Transverse colon (tissue), 4 donors: ENCODE data around the gene COPA. TPM values are rescaled to one million over a fixed set of nuclear protein-coding genes. Genes with fewer than 3 reads are reported as not detected.

Experiments used
- DNase-seq: peaks from one replicate; pipeline ENCODE4 v3.0.0-alpha.2; 2019
- H3K27ac ChIP-seq, 4 donors: fragments of 200-600 bp; sonication (generic); 2 replicates each; pipeline ENCODE4 v1.5.1; 2016 to 2018; ENCODE audit warnings: inconsistent platforms in 4 of 4
- H3K27me3 ChIP-seq: fragments of 200-600 bp; sonication (generic); 2 replicates; pipeline ENCODE4 v1.5.1; 2017; ENCODE audit warnings: inconsistent platforms
- H3K36me3 ChIP-seq, 4 donors: fragments of 200-600 bp; sonication (generic); 2 replicates each; pipeline ENCODE4 v1.5.1; 2017 to 2019; ENCODE audit warnings: inconsistent platforms in 4 of 4
- H3K4me1 ChIP-seq, 4 donors: fragments of 200-600 bp; sonication (generic); 2 replicates each; pipeline ENCODE4 v1.5.1; 2017 to 2020; ENCODE audit warnings: inconsistent platforms in 4 of 4
- H3K4me3 ChIP-seq, 4 donors: fragments of 200-600 bp; sonication (generic); 1 replicate in 1 of 4; 2 replicates in 3 of 4; pipeline versions ENCODE4 v1.5.1 to v1.6.1; 2017 to 2019; ENCODE audit warnings: inconsistent platforms in 4 of 4
- H3K9me3 ChIP-seq, 2 donors: fragments of 200-600 bp; sonication (generic); 2 replicates each; pipeline ENCODE4 v1.5.1; 2017 to 2019; ENCODE audit warnings: inconsistent platforms in 2 of 2
- EP300 ChIP-seq: sonication (generic); formaldehyde crosslinking; IDR thresholded peaks from one replicate; pipeline ENCODE4 v1.6.1; 2017; ENCODE audit warnings: antibody characterized with exemption, low read depth
- POLR2A ChIP-seq: fragments of 450-650 bp; IDR thresholded peaks from one replicate; pipeline ENCODE4 v1.6.1; 2016; ENCODE audit warnings: antibody characterized with exemption, mild to moderate bottlenecking, moderate library complexity
- POLR2AphosphoS5 ChIP-seq, 3 donors: sonication (generic); formaldehyde crosslinking; IDR thresholded peaks; one replicate each; pipeline ENCODE4 v1.6.1; 2016; ENCODE audit warnings: antibody characterized with exemption in 3 of 3
- WGBS, 2 donors: methylation state at CpG; one replicate each; pipeline ENCODE4 v1.1.5; 2018; ENCODE audit warnings: low coverage in 1 of 2; 5-methylcytosine and 5-hydroxymethylcytosine counted together
- in situ Hi-C, 4 donors: fragments of 200-750 bp; cut with MboI; loops; one replicate each; pipeline versions ENCODE4 v1.15.0 to v1.15.1; 2017; ENCODE audit warnings: low sequenced_read_pairs in 3 of 4, low pct_ligation_motif_present in 1 of 4, low pct_unique_long_range_greater_than_20kb in 1 of 4
- intact Hi-C: fragments of 100-400 bp; cut with DNase I; formaldehyde crosslinking; loops from one replicate; pipeline ENCODE4 v1.15.1; 2023; ENCODE audit warnings: low total_unique reads
- total RNA-seq, 4 donors: library from RNA; depleted of rRNA; stranded (reverse); fragments of >200 nt; gene quantifications; one replicate each; pipeline ENCODE4 v1.1.0, GENCODE V29; 2016
- TF ChIP-seq, protein P1 (sequence below), 5 experiments: fragments of 200-600 bp in 3 of 5; fragments of 450-650 bp in 2 of 5; sonication (generic) in 3 of 5; IDR thresholded peaks; 1 replicate in 2 of 5; 2 replicates in 3 of 5; pipeline ENCODE4 v1.5.1; 2016 to 2017; ENCODE audit warnings: antibody characterized with exemption in 5 of 5, inconsistent platforms in 3 of 5, mild to moderate bottlenecking in 2 of 5, moderate library complexity in 1 of 5

Gene COPA
- total RNA-seq, 4 donors from 2014 or later = 98.7 to 152 (median 119) TPM

GRCh38 chr1:160322831-160323230 lies 20.2 kb downstream of the COPA start:
- in situ Hi-C loops = no loop called here

DNA sequence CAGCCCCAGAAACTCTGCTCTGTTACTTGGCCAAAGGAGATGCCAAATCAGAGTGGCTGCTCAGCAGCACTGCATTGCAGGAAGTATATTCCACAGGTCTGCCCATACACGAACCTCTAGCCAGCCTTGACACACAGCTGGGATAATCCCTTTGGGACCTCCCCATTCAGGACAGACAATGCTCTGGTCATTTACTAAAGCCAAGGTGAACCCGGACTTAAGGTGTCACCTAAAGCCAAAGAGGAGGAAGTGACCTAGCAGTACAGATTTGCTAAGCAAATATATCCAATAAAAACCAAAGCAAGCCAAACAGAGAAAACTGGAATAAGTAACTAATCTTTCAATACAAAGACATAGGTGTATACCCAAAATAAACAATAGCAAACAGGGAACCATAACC lies 27.7 kb downstream of the COPA start:
- Histone ChIP-seq H3K9me3 (no peaks in the 10 kb centered on the region), H3K4me3 (no peak overlapping the region), H3K36me3 (peaks cover 0 to 87% (median 47%) of the 10 kb centered on the region in 4 donors), H3K4me1 (peaks cover 0 to 6% (median 2%) of the 10 kb centered on the region in 4 donors), H3K27me3 (no peaks in the 10 kb centered on the region), H3K27ac (no peak overlapping the region)
- TF ChIP-seq POLR2A = no peak
- TF ChIP-seq, protein P1, sequence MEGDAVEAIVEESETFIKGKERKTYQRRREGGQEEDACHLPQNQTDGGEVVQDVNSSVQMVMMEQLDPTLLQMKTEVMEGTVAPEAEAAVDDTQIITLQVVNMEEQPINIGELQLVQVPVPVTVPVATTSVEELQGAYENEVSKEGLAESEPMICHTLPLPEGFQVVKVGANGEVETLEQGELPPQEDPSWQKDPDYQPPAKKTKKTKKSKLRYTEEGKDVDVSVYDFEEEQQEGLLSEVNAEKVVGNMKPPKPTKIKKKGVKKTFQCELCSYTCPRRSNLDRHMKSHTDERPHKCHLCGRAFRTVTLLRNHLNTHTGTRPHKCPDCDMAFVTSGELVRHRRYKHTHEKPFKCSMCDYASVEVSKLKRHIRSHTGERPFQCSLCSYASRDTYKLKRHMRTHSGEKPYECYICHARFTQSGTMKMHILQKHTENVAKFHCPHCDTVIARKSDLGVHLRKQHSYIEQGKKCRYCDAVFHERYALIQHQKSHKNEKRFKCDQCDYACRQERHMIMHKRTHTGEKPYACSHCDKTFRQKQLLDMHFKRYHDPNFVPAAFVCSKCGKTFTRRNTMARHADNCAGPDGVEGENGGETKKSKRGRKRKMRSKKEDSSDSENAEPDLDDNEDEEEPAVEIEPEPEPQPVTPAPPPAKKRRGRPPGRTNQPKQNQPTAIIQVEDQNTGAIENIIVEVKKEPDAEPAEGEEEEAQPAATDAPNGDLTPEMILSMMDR (IDR thresholded peaks at IDR 0.05) = no peak
- TF ChIP-seq EP300 = no peak
- no peak for TF ChIP-seq POLR2AphosphoS5 (IDR thresholded peaks at IDR 0.05)
- DNase-seq = no peak
- in situ Hi-C loops = no loop called here
- intact Hi-C loops = no loop called here
- WGBS, 2 donors = 83% methylated on average over 2 of the region's 2 CpGs; no CpG with 5 or more reads in 1 of the 2 donors

More at GRCh38 chr1:160322831-160323230, 20.2 kb downstream of the COPA start:
- no peak overlapping the region for H3K27ac ChIP-seq
- intact Hi-C loops = no loop called here
- no peaks in the 10 kb centered on the region for H3K9me3 ChIP-seq
- no peak overlapping the region for H3K4me3 ChIP-seq
- no peaks in the 10 kb centered on the region for H3K4me1 ChIP-seq
- no peaks in the 10 kb centered on the region for H3K27me3 ChIP-seq
- no peak for DNase-seq
- peaks cover 0 to 74% (median 37%) of the 10 kb centered on the region in 4 donors for H3K36me3 ChIP-seq
- WGBS, 2 donors = 93 to 95% methylated on average over 6 of the region's 6 CpGs
- TF ChIP-seq, protein P1 (IDR thresholded peaks at IDR 0.05) = no peak
- TF ChIP-seq EP300 (no peak), POLR2AphosphoS5 (IDR thresholded peaks at IDR 0.05) (no peak), POLR2A (no peak)

DNA sequence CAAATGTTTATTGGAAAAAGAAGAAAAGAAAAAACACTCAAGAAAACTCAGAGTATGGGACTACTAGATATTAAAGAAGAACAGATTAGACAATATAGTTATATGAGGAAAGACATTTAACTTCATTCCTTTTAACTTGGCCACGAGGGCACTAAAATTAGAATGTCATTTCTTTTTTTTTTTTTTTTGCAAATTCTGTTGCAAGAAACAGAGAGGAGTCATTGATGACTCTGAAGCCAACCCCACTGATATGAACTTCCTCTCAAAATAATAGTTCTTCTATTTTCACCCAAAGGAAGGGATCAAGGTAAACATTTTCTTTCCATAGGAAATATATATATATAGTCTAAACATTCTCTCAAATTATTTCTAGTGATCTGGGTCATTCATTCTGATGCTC lies 33.5 kb downstream of the COPA start:
- 55 to 83% methylated on average over 1 of the region's 1 CpG for WGBS, 2 donors
- Histone ChIP-seq H3K4me1 (no peaks in the 10 kb centered on the region), H3K9me3 (no peaks in the 10 kb centered on the region), H3K36me3 (peaks cover 0 to 98% (median 51%) of the 10 kb centered on the region in 4 donors), H3K27me3 (no peaks in the 10 kb centered on the region), H3K27ac (no peak overlapping the region), H3K4me3 (no peak overlapping the region)
- in situ Hi-C loops = no loop called here
- TF ChIP-seq, protein P1 (IDR thresholded peaks at IDR 0.05) = no peak
- TF ChIP-seq POLR2A = no peak
- TF ChIP-seq POLR2AphosphoS5 (IDR thresholded peaks at IDR 0.05) = no peak
- TF ChIP-seq EP300 = no peak
- no peak for DNase-seq
- intact Hi-C loops = no loop called here

DNA sequence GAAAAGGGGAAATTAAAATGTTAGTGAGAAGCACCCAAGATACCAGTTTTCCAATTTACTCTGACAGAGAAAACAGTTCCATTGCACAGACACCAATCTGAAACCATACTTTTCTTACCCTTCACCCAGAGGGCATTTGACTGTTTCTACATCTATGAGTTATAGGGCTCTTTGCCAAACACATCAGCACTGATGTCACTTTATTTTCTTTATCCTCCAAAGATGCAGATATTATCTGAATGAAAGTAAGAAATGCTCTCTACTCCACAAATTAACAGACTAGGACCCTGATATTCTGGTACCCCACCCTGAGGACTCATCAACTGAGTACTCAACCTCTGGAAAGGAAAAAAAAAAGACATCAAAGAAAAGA lies 33.9 kb downstream of the COPA start:
- TF ChIP-seq, protein P1 (IDR thresholded peaks at IDR 0.05) = no peak
- TF ChIP-seq EP300 (no peak), POLR2AphosphoS5 (IDR thresholded peaks at IDR 0.05) (no peak), POLR2A (no peak)
- Histone ChIP-seq H3K27me3 (no peaks in the 10 kb centered on the region), H3K4me3 (no peak overlapping the region), H3K36me3 (peaks cover 0 to 98% (median 51%) of the 10 kb centered on the region in 4 donors), H3K4me1 (no peaks in the 10 kb centered on the region), H3K9me3 (no peaks in the 10 kb centered on the region), H3K27ac (no peak overlapping the region)
- DNase-seq = no peak
- intact Hi-C loops (no loop called here), in situ Hi-C loops (no loop called here)
